HG02759 (cell line): ENCODE measurements around the gene CMTM7.
"Not testable (repeated sequence)": the region's sequence is repeated elsewhere in the genome, so short reads cannot be mapped to it uniquely, and the experiment has no call there.

Experiments used
- ATAC-seq: cut with Tn5 transposase; IDR thresholded peaks from one replicate; pipeline ENCODE4 v1.9.1; 2021; ENCODE audit warnings: mild to moderate bottlenecking, moderate library complexity; ENCODE audit not compliant: unreplicated experiment

Gene CMTM7

GRCh38 chr3:32381922-32382321, 9.7 kb upstream of the CMTM7 start:
- ATAC-seq = no peak

- ATAC-seq = no peak
Observed at GRCh38 chr3:32383136-32383711, 8.4 kb upstream of the CMTM7 start.

GRCh38 chr3:32384938-32385337, 6.7 kb upstream of the CMTM7 start:
- ATAC-seq = no peak

- ATAC-seq = no peak
Observed at GRCh38 chr3:32387512-32387911, 4.1 kb upstream of the CMTM7 start.

- not testable (repeated sequence) for ATAC-seq
Observed at GRCh38 chr3:32389577-32389976, 2.1 kb upstream of the CMTM7 start.

GRCh38 chr3:32392536-32393302, 1.1 kb downstream of the CMTM7 start:
- ATAC-seq = peak; percentile 2

GRCh38 chr3:32395496-32395895, 3.8 kb downstream of the CMTM7 start:
- ATAC-seq = no peak

- no peak for ATAC-seq
Observed at GRCh38 chr3:32397941-32398340, 6.3 kb downstream of the CMTM7 start.

GRCh38 chr3:32398531-32398930, 6.9 kb downstream of the CMTM7 start:
- ATAC-seq = no peak

GRCh38 chr3:32399030-32399620, 7.5 kb downstream of the CMTM7 start:
- no peak for ATAC-seq

GRCh38 chr3:32401126-32401525, 9.5 kb downstream of the CMTM7 start:
- ATAC-seq = no peak

GRCh38 chr3:32401556-32402081, 10.0 kb downstream of the CMTM7 start:
- peak; percentile 72 for ATAC-seq

GRCh38 chr3:32403663-32404062, 12.0 kb downstream of the CMTM7 start:
- ATAC-seq = no peak

GRCh38 chr3:32404714-32405113, 13.1 kb downstream of the CMTM7 start:
- no peak for ATAC-seq

GRCh38 chr3:32405155-32405554, 13.5 kb downstream of the CMTM7 start:
- no peak for ATAC-seq

GRCh38 chr3:32405711-32406323, 14.2 kb downstream of the CMTM7 start:
- ATAC-seq = no peak

GRCh38 chr3:32406486-32407408, 15.1 kb downstream of the CMTM7 start:
- no peak for ATAC-seq

GRCh38 chr3:32410367-32411246, 19.0 kb downstream of the CMTM7 start:
- no peak for ATAC-seq

- no peak for ATAC-seq
Observed at GRCh38 chr3:32411442-32411841, 19.8 kb downstream of the CMTM7 start.

GRCh38 chr3:32412887-32413286, 21.2 kb downstream of the CMTM7 start:
- no peak for ATAC-seq
